Stimulated activated CD4-positive, alpha-beta T cell treated with anti-CD3 and anti-CD28 coated beads, TNF-alpha, amount 100 ng/mL, for 24 hours (primary cell): Measurements from ENCODE around the gene GBA2.
A peak's percentile ranks its signal among the peaks of the same experiment; 100 is the strongest.

Source experiments
- DNase-seq, 3 experiments: peaks; one replicate each; pipeline ENCODE4 v3.0.0-alpha.2; 2020; ENCODE audit warnings: low read depth in 3 of 3

GBA2 gene

DNA sequence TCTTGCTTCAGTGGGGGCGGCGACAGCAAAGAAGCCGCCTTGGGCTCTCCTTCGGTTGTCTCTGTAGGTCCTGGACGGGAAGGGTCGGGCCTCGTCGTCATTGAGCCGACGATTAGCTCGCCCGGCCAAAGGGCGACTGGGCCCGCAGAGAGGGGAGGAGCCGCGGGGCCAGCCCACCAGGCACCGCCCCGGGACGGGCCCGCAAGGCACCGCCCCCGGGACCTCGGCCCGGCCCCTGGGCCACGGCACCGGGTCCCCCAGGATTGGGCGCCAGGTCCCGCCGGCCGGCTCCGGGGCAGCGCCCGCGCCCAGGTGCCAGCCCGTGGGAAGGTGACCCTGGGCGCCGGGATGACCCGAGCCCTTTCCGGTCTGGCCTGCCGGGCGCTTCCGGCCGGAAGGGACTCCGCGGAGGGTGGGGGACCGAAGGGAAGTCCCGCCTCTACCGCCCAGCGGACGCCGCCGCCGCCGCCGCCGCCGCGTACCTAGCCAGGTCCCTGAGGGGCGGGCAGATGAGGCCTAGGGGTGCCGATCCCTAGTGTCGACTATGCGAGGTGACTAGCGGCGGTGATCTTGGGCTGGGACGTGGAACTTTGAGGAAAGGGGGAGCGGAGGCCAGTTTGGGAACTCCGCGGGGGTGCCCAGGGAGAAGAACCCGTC is at the start of gene GBA2, which contains the start of gene RGP1:
GBA2 (minus strand) TSS at position 371 of the 657 bp plus-strand sequence. CDS start 524 bp downstream, outside the sequence.
RGP1 (plus strand) TSS at position 430 of the 657 bp plus-strand sequence. CDS start 469 bp downstream, outside the sequence.
- DNase-seq, result peak in 1 of 3 experiments; percentile 69

DNA sequence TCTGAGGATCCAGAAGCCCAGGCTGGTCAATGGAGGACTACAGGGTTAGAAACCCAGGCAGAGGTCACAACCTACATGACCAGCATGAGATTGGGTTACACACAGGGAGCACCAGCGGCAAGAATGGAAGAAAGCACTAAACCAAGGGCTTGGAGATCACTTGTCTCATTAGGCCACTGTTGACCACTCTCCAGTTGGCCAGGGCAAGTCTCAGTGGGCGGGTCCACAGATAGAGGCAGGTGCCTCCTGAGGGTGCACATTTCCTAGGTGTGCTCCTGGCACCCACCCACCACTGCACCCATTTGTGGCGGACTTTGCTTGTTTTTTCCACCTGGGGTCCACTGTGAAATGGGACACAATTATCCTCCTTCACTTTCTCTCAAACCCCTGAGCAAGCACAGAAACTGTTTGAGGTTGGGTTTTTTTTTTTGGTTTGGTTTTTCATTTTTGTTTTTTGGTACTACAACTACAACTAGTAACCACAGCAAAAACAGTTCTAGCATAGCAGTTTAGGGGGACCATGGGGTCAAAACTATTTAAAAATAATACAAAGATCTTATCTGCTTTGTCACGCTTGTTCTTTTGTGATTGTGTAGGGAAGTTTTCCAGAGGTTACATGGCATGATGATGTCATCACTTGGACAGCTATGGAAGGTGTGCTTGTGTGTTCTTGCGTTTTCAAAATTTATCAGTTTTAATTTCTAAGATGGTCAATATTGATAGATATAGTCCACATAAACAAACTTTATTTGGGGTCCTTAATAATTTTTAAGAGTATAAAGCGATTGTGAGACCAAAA is 48.5 kb upstream of the GBA2 start:
- no peak for DNase-seq

DNA sequence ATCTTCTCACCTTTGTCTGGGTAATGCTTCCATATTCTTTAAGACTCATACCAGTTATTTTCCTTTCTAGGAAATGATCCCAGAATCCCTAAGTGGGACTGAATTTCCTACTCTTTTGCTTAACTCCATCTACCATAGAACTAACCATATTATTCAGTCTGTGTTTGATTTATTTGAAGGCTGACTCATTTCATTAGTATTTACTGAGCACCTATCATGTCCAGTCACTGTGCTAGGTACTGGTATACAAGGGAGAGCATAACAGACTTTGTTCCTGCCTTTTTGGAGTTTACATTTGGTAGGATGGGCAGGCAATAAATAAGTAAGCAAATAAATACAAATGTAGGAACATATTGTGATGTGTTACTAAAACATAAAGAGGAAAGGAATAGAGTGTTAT is 46.7 kb upstream of the GBA2 start:
- no peak for DNase-seq

DNA sequence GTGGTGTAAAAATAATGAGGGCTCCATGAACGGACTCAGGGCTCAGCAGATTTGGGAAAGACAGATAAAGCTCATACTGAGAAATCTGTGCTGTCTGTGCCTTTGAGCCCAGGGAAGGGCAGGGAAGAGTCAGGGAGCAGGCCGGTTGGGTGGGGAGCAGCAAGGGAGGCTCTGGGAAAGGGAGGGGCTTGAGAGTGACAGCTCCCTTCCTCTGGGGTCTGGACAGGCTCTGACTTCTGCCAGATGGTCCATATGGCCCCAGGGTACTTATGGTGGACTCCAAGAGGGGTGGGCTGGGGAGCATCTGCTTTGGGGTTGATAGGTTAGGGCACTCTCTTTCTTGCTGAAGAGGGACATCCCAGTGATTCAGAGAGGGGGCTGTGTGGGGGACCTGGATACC is 44.4 kb upstream of the GBA2 start:
- DNase-seq, result no peak

DNA sequence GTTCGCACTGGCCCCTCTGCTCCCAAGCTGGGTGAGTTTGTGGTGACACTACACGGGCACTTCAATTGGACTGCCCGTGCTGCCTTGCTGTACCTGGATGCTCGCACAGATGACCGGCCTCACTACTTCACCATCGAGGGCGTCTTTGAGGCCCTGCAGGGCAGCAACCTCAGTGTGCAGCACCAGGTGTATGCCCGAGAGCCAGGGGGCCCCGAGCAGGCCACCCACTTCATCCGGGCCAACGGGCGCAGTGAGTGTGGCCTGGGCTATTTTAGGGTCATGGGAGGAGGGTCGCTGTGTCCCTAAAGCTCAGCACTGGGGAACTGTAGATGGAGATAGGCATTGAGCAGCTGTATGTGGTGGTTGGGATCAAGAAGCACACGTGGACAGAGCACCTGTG is 43.8 kb upstream of the GBA2 start:
- DNase-seq, result no peak

DNA sequence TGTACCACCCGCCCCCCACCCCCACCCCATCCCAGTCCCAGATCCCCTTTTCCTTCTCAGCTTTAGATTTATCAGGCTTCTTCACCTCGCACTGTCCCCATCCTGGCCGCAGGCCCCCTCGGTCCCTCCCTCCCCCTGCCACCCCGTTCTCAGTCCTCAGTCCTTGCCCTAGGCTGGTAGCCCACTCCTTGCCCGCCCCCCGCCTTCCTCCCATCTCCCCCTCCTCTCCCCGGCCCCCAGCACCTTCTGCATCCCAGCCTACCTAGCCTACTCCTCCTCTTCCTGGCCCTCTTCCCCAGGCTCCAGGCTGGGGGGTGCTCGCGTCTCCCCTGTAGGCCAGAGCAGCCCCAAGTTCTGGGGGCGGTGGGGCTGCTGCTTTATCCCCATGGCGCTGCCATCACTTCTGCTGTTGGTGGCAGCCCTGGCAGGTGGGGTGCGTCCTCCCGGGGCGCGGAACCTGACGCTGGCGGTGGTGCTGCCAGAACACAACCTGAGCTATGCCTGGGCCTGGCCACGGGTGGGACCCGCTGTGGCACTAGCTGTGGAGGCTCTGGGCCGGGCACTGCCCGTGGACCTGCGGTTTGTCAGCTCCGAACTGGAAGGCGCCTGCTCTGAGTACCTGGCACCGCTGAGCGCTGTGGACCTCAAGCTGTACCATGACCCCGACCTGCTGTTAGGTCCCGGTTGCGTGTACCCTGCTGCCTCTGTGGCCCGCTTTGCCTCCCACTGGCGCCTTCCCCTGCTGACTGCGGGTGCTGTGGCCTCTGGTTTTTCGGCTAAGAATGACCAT is 43.2 kb upstream of the GBA2 start:
- no peak for DNase-seq

DNA sequence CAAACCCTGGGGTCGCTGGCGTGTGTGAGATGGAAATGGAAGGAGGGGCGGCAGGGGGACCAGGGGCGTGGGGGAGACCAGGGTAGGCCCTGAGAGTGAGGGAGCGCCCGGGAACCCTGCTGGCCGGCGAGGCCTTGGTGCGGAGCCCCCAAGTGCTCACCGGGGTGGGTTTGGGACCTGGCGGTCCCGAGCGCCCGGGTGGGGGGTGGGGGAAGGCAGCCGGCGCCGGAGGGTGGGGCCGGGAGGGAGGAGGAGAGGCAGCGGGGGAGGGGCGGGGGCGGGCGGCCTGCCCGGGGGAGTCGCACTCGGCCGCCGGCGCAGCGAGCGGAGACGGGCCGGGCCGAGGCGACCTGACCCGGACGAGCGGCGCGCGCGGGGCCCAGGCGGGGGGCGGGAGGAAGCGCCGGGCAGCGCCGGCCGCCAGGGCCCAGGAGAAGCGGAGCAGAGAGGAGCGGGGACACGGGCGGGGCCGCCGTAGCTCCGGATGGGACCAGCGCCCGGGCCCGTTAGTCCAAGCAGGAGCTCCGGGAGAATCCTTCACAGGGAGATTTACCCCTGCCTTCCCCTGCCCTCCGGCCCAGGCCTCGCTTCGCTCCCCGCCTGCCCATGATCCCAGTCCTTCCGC is 42.4 kb upstream of the GBA2 start, which contains the start of gene NPR2:
NPR2 (plus strand) TSS at position 295 of the 625 bp plus-strand sequence. CDS start 818 bp downstream, outside the sequence.
- DNase-seq, result no peak

DNA sequence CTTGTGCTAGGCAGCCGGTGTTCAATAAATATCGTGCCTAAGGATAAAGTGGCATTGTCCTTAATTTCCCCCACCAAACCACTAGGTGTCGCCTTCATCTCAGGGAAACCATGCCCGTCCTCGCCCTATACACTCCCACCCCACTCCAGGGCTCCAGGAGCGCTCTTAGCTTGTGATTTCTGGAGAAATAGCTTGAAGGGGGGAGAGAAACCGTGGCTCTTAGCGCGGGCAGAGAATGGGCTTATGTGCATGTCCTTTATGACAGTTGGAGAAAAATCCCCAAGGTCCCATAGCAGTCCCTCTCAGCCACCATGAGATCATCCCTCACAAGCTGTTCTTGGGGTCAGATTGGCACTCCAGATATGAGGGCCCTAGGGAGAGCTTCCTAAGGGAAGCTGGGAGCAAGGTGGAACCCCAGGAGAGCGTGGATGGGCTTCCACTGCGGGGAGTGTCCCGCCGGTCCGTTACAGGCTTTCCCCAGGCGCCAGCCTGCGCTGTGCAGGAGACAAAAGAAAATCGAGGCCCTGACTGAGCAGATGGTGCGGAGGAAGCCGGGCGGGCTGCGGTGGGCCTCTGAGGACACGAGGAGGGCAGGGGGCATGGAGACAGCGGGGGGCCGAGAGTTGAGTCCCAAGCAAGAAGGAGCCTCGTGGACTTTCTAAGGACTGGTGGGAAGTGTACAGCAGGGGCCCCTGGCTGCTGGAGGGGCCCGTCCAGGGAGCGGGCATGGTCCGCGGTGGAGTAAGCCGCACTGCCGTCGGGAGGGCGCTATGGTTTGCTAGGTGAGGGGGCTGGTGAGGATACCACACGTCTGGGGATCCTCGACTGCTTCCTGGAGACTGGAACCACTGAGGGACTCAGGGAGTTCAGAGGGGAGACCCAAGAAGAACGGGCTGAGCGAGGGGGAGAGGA is 41.6 kb upstream of the GBA2 start:
- peak; percentile 18 to 34 (median 34) for DNase-seq

DNA sequence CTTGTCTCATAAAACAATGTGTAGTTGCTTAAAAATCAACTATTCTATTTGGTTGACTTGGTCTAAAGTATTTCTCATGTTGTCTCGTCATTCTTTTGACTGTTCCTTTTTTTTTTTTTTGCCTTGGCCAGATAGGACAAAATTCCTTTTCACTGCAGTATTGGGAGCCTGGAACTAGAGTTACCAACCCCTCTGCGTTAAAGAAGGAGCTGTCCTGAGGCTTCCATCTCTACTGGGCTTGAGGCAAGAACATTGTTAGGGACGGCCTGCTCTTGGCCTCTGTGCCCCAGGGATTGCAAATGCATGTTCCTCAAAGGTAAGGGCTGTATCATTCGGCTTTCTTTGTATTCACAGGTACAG is 41.0 kb upstream of the GBA2 start:
- no peak for DNase-seq

DNA sequence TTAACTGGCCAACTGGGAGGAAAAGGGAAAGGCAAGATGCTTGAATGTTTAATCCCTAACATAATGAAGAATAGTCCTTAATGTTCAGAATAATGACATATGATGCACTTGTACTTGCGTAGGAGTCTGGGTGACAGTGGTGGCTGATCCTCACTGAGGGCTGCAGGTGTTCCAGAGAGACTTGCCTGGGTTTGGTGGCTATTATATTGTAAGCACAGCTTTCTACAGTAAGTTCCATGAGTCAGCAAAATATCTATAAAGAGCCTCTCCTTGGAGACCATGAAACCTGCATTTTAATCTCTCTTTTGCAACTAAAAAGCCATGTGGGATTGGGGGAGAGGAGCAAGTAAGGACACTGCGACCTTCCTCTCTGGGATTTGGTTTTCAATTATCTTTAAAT is 40.5 kb upstream of the GBA2 start:
- no peak for DNase-seq

DNA sequence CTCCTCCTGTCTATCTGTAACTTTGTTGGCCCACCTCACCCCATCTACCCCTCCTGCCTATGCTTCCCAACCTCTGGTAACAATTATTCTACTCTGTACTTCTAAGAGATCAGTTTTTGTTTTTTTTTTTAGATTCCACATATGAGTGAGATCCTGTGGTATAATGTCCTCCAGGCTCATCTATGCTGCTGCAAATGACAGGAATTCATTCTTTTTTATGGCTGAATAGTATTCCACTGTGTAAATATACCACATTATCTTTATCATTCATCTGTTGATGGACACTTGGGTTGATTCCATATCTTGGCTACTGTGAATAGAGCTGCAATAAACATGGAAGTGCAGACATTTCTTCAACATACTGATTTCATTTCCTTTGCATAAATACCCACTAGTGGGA is 34.4 kb upstream of the GBA2 start:
- DNase-seq, result no peak

DNA sequence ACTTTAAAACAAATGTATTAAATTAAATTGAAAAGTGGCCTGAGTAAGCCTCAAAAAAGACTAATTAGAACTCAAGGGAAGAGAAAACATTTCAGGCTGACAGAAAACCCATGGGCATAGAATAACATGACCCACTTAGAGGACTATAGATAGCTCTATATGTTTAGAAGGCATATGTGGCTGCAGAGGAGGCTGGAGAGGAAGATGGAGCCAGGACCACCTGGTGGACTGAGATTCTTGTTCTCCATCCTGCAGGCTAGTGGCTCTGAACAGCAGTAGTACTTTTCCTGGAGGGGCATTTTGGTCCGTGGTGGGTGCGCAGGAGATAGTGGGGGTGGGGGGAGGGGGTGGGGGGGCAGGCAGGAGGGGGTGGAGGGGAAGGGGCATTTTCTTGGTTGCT is 32.0 kb upstream of the GBA2 start:
- DNase-seq, result no peak

DNA sequence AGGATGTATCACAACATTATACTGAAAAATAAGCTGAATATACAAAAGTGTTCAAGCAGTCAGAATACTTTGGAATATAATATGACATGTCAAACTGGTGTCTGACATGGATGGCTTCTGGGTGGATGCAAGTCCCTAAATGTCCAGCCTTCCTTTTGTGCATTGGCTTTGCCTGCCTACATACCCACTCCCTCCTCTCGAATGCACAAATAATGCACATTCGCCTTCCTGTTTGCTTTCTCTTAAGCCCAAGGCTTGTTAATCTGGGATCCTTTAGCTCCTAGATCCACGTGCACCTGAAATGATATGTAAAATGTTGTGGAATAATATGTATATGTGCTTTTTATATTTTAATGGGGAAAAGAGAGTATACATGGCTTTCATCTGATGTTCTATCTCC is 29.5 kb upstream of the GBA2 start:
- DNase-seq, result no peak

DNA sequence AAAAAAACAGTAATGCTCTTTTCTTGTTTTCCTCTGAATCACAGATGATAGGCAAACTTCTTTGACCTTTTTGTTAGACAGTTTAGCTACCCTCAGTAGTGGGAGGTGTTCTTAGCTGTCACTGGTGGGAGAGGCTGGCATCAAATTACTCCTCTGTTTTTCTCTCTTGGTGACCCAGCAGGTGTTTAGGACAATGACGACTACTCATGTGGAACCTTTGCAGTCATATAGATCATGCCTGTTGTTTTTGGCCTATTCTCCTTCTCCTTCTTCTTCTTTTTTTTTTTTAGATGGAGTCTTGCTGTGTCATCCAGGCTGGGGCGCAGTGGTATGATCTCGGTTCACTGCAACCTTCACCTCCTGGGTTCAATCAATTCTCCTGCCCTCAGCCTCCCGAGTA is 27.0 kb upstream of the GBA2 start:
- DNase-seq, result no peak

DNA sequence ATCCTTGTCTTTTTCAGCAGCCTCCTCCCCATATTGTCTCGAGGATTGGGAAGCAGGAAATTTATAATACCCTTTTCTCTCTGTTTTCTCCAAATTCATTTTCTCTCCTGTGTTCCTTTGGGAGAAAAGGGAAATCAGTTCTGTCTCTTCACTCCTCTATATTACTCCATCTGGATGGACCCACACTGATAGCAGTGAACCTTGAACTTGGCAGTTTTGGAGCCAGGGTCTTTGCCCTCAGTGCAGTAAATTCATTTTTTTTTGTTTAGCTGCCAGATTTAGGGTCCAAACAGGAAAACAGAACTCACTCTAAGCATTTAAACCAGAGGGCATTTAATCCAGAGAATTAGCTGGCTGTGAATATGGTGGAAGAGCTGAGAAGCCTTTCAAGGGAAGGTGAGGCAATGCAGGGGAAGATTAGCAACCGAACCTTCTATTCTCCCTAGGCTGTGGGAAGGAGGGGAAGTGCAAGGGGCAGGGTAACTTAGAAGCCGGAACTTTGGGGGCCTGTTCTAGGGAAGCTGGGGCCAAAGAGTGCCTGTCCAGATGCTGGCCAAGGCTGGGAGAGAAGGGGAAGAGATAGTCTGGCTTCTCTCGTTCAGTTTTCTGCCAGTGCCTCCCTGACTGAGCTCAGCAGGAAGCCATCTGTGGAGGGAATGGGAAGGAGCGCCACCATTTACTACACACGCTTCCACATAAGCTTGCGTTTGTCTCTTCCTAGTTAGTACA is 26.0 kb upstream of the GBA2 start:
- DNase-seq, result no peak

DNA sequence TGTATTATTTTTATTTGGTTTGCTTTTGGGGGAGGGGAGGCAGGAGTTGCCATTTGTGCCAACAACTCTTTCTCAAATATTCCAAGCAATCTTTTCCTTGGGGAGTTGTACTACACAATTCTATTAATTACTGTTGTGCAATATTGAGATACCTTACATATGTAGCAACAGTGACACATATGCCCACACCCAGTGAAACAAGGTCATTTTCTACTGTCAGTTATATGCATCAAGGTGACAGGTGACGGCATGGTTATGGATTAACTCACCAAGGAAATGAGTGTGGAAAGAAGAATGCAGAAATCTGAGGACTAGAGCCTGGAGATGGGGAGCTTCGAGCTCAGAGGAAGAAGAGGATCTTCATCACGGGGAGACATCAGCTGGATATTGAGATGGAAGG is 22.9 kb upstream of the GBA2 start:
- no peak for DNase-seq

DNA sequence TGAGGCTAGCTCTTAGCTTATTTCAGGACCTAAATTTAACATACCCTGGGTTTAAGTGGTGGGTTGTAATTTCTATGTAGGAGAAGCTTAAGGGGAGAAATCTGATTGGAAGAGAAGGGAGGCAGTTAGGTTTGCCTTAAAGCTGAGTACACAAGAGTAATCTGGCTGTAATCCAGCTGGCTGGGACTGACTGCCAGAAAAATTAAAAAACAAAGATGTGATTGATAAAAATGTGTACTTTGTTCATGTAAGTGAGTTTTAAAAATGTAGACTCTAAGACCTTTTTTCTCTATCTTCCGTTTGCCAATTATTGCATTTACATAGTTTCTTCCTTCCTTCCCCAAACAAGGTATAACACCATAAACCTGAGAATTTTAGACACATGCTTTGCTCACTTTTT is 22.5 kb upstream of the GBA2 start:
- DNase-seq, result no peak

DNA sequence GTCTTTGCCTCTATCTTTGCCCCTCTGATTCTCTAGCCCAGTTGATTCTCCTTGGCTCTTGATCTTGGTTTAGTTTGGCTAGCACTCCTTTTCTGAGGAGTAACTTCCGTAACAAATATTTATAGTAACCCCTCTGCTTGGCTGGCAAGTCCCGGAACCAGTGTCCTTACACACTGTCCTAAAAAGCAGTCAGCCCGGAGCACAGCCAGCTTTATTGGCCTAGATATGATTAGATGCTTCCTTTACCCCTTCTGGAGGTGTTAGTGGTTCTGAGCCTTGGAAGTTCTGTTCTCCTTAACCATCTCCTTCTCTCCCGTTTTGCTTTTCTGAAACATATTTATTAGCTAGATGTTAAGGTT is 22.0 kb upstream of the GBA2 start:
- no peak for DNase-seq

DNA sequence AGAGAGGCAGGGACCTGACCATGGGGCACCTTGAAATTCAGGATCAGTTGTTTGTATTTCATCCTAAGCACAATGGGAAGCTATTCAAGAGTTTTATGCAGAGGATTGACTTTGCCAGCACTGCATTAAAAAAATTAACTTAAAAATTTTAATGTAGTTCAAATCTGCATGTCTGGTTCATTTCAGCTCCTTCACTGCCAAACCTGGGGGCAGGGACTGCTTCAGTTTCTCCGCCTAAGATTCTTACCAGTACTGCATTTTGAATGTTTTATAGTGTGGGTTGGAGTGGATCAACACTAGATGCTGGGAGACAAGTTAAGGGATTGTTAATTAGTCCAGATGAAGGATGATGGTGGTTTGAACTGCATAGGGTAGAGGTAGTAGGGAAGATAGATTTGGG is 20.7 kb upstream of the GBA2 start:
- no peak for DNase-seq

DNA sequence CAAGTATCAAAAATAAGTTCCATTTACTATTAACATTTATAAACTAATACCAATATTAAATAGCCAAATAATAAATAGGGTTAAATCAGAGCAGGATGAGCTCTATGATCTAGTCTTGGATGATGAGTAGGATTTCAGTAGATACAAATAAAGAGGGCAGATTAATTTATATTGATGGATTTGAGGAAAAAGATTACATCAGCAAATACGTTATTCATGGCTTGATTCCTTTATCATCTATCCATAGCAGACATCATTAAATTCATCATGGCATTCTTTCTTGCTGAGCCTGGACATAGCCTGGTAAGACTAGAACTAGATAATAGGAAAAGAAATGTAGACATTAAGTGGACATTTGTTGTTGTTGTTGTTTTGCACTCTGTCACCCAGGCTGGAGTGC is 18.4 kb upstream of the GBA2 start:
- no peak for DNase-seq
